ENCODE data around the gene MOCS2.

Gene MOCS2

GRCh38 chr5:53048248-53048647 lies 61.3 kb downstream of the MOCS2 start:
- Histone ChIP-seq H3K9me3 (ENCODE audit: control insufficient read depth in 1 of 2, low read length in 2 of 2) (no peaks in the 10 kb centered on the region), H3K4me1 (ENCODE audit: control insufficient read depth in 1 of 2, insufficient read depth in 2 of 2, low read length in 2 of 2) (no peaks in the 10 kb centered on the region), H3K27ac (ENCODE audit: low read length) (no peak overlapping the region), H3K4me3 (ENCODE audit: low read depth in 1 of 2, low read length in 2 of 2) (no peak overlapping the region), H3K27me3 (ENCODE audit: low read depth, low read length) (no peaks in the 10 kb centered on the region), H3K36me3 (ENCODE audit: control insufficient read depth in 1 of 2, insufficient read depth in 2 of 2, low read length in 2 of 2) (no peaks in the 10 kb centered on the region)

All from muscle layer of duodenum (tissue), 2 donors.